Trophoblast cell (in vitro differentiated cells and primary cell): ENCODE measurements around the gene LOXL1.

Source experiments
- DNase-seq, 2 donors: peaks; one replicate each; pipeline ENCODE4 v3.0.0-alpha.2; 2016
- H2AFZ ChIP-seq: 2 replicates; pipeline ENCODE4 v1.6.1; 2013; ENCODE audit warnings: low read length, moderate library complexity, mild to moderate bottlenecking; ENCODE audit not compliant: insufficient read depth, poor library complexity
- H2AK5ac ChIP-seq: 2 replicates; pipeline ENCODE4 v1.6.1; 2013; ENCODE audit warnings: mild to moderate bottlenecking, low read length
- H2BK120ac ChIP-seq: 2 replicates; pipeline ENCODE4 v1.6.1; 2013; ENCODE audit warnings: low read length, mild to moderate bottlenecking, moderate library complexity; ENCODE audit not compliant: insufficient read depth, poor library complexity
- H2BK12ac ChIP-seq: 2 replicates; pipeline ENCODE4 v1.6.1; 2013; ENCODE audit warnings: mild to moderate bottlenecking, low read length, moderate library complexity
- H2BK5ac ChIP-seq: 2 replicates; pipeline ENCODE4 v1.6.1; 2013; ENCODE audit warnings: low read length, low read depth, moderate library complexity, mild to moderate bottlenecking; ENCODE audit not compliant: poor library complexity
- H3K14ac ChIP-seq: 2 replicates; pipeline ENCODE4 v1.6.1; 2013; ENCODE audit warnings: mild to moderate bottlenecking, low read length
- H3K18ac ChIP-seq: 2 replicates; pipeline ENCODE4 v1.6.1; 2013; ENCODE audit warnings: mild to moderate bottlenecking, low read length
- H3K23ac ChIP-seq: 2 replicates; pipeline ENCODE4 v1.6.1; 2013; ENCODE audit warnings: low read length
- H3K27ac ChIP-seq: 2 replicates; pipeline ENCODE4 v1.5.1; 2013; ENCODE audit warnings: low read depth, mild to moderate bottlenecking, inconsistent platforms, low read length, moderate library complexity
- H3K27me3 ChIP-seq: 2 replicates; pipeline ENCODE4 v1.6.1; 2013; ENCODE audit warnings: inconsistent platforms, mild to moderate bottlenecking, low read length, moderate library complexity; ENCODE audit not compliant: insufficient read depth
- H3K36me3 ChIP-seq, 2 experiments: 1 replicate in 1 of 2; 2 replicates in 1 of 2; pipeline ENCODE4 v1.6.1; 2013; ENCODE audit warnings: low read length in 2 of 2, mild to moderate bottlenecking in 2 of 2, moderate library complexity in 1 of 2; ENCODE audit not compliant: insufficient read depth in 2 of 2, control insufficient read depth in 1 of 2
- H3K4ac ChIP-seq: 2 replicates; pipeline ENCODE4 v1.6.1; 2013; ENCODE audit warnings: low read depth, mild to moderate bottlenecking, low read length, moderate library complexity
- H3K4me1 ChIP-seq, 2 experiments: 1 replicate in 1 of 2; 2 replicates in 1 of 2; pipeline ENCODE4 v1.6.1; 2013; ENCODE audit warnings: low read length in 2 of 2, mild to moderate bottlenecking in 2 of 2, moderate library complexity in 1 of 2; ENCODE audit not compliant: insufficient read depth in 2 of 2, control insufficient read depth in 1 of 2
- H3K4me2 ChIP-seq: 2 replicates; pipeline ENCODE4 v1.6.1; 2013; ENCODE audit warnings: inconsistent platforms, mild to moderate bottlenecking, low read length, moderate library complexity
- H3K4me3 ChIP-seq: 2 replicates; pipeline ENCODE4 v1.5.1; 2013; ENCODE audit warnings: mild to moderate bottlenecking, low read depth, low read length, inconsistent platforms
- H3K79me1 ChIP-seq: one replicate; pipeline ENCODE4 v1.6.1; 2013; ENCODE audit warnings: low read length
- H3K79me2 ChIP-seq: 2 replicates; pipeline ENCODE4 v1.6.1; 2013; ENCODE audit warnings: low read length, mild to moderate bottlenecking; ENCODE audit not compliant: control insufficient read depth, insufficient read depth, poor library complexity
- H3K9ac ChIP-seq: 2 replicates; pipeline ENCODE4 v1.6.1; 2013; ENCODE audit warnings: mild to moderate bottlenecking, low read length
- H3K9me3 ChIP-seq: 2 replicates; pipeline ENCODE4 v1.6.1; 2013; ENCODE audit warnings: low read depth, mild to moderate bottlenecking, control low read depth, inconsistent platforms, low read length; ENCODE audit not compliant: insufficient read depth
- H4K12ac ChIP-seq: 2 replicates; pipeline ENCODE4 v1.6.1; 2013; ENCODE audit warnings: low read depth, mild to moderate bottlenecking, low read length, moderate library complexity
- H4K8ac ChIP-seq: 2 replicates; pipeline ENCODE4 v1.6.1; 2013; ENCODE audit warnings: low read depth, mild to moderate bottlenecking, low read length, moderate library complexity
- H4K91ac ChIP-seq: one replicate; pipeline ENCODE4 v1.6.1; 2013; ENCODE audit warnings: low read depth, mild to moderate bottlenecking, low read length, moderate library complexity
- WGBS: extraction: QIAGEN DNeasy Blood & Tissue Kit; methylation state at CpG from one replicate; pipeline ENCODE4 v1.1.7; 2013; ENCODE audit warnings: missing lambda C conversion rate; ENCODE audit not compliant: insufficient read length, insufficient coverage; ENCODE audit errors: extremely low coverage; 5-methylcytosine and 5-hydroxymethylcytosine counted together

LOXL1 gene

DNA sequence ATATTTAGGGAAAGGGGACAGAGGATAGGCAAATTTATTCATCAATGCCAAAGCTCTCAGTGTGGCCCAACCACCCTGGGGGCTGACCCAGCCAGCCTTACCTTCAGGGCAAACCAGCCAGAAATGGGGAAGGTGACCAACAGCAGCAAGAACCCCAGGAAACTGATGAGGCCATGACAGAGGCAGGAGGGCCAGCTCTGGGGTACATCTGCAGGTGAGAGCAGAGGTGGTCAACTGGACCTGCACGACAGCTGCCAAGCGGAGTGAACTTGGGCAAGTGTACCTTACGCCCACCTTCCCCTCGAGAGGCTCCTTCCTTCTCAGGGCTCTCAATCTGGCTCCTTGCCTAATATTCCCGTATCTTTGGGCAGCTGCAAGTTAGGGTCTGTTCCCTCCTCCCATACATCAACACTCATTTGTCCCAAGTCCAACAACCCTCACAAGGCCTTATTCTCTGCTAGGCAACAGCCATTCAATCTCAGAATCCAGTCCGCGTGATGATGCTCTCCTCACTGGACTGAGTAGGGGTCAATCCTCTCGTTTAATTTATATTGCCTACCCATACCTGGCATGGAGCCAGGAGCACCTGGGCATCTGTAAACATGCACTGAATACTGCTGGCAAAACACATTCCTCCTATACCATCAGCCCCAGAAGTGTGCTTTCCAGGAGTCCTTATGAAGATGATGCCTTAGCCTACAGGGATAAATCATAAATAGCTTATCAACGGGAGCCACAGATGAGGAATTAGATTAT lies 64.2 kb downstream of the LOXL1 start:
- H4K91ac ChIP-seq = no peak overlapping the region
- H4K12ac ChIP-seq = no peak overlapping the region
- H3K27me3 ChIP-seq = no peaks in the 10 kb centered on the region
- WGBS = no CpG with 5 or more reads among the region's 9 CpGs
- no peak overlapping the region for H3K14ac ChIP-seq
- DNase-seq = no peak
- H3K4me1 ChIP-seq = peaks cover 10 to 15% of the 10 kb centered on the region in 2 experiments
- peaks cover 2% of the 10 kb centered on the region for H3K9me3 ChIP-seq
- no peak overlapping the region for H3K23ac ChIP-seq
- H3K36me3 ChIP-seq = no peaks in the 10 kb centered on the region
- no peak overlapping the region for H3K4me2 ChIP-seq
- H2BK120ac ChIP-seq = no peak overlapping the region
- no peak overlapping the region for H2BK12ac ChIP-seq
- H3K27ac ChIP-seq = no peak overlapping the region
- peaks cover 7% of the 10 kb centered on the region for H3K79me1 ChIP-seq
- H4K8ac ChIP-seq = no peak overlapping the region
- no peak overlapping the region for H3K9ac ChIP-seq
- H2AFZ ChIP-seq = no peak overlapping the region
- peaks cover 6% of the 10 kb centered on the region for H3K79me2 ChIP-seq
- no peak overlapping the region for H2BK5ac ChIP-seq
- no peak overlapping the region for H3K4ac ChIP-seq
- no peak overlapping the region for H2AK5ac ChIP-seq
- no peak overlapping the region for H3K18ac ChIP-seq
- H3K4me3 ChIP-seq = no peak overlapping the region

DNA sequence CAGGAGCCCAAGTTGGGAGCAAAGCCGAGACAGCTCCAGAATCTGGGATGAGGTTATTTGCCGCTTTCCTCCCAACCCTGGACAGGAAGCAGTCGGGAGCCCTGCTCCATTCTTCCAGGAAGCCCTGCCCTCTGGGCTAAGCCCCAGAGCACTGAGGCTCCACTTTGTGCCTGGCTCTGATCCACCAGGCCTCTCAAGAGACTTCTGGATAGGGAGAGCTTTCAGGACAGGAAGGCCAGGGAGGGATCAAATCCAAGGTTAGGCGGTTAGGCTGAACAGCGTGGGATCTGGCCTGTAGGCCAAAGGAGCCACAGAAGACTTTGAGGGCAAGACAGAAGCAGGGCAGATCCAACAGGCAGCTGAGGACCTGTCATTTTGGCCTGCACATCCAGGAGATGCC lies 65.0 kb downstream of the LOXL1 start:
- peak overlapping the region; percentile 50 for H4K8ac ChIP-seq
- H3K27ac ChIP-seq = no peak overlapping the region

DNA sequence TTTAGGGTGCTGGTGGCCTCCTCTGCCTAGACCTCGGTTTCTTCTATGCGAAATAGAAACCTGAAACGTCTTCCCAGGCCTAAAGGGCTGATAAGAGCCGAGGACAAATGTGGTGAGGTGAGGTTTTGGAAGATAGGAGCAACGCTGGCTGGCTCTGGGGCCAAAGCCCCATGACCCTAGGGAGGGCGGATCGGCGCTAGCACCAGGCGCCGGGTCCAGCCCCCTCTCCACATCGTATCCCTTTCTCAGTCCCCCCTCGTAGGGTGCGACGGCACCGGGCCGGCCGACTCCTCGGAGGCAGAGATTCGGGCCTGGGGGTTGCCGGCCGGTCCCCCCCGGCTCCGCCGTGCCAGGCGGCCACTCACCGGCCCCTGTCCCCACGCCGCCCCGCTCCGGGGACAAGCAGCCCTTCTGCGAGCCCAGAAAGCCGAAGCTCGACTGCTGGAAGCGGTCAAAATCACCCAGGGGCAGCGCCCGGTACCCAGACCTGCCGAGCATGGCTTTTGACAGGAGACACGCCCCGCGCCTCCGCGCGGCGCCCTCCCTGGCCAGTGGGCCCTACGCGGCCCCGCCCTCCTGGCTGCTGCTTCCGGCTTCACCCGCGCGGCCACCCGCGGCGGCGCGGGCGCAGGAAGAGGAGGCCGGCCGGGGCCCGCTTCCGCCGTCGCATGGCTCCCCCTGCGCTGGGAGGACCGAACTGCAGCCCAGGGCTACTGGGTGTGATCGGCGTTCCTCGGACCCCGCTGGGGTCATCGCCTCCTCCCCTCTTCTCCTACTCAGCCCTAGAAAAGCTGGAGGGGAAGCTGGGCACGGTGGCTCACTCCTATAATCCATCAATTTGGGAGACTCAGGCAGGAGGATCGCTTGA lies 65.7 kb downstream of the LOXL1 start, which contains the start of gene STOML1:
STOML1 (minus strand) TSS at position 570 of the 868 bp plus-strand sequence; CDS start at position 498, 72 bp downstream.
- H3K4me1 ChIP-seq = peaks cover 10 to 15% of the 10 kb centered on the region in 2 experiments

More for the DNA sequence above, 65.0 kb downstream of the LOXL1 start:
- H2BK120ac ChIP-seq = no peak overlapping the region
- H2AK5ac ChIP-seq = no peak overlapping the region
- H3K27me3 ChIP-seq = no peaks in the 10 kb centered on the region
- peak overlapping the region; percentile 89 for H3K4me2 ChIP-seq
- no peak overlapping the region for H3K14ac ChIP-seq
- H2BK12ac ChIP-seq = no peak overlapping the region
- peaks cover 2% of the 10 kb centered on the region for H3K9me3 ChIP-seq
- H3K79me2 ChIP-seq = peaks cover 6% of the 10 kb centered on the region
- H3K79me1 ChIP-seq = peaks cover 7% of the 10 kb centered on the region
- no CpG with 5 or more reads among the region's 5 CpGs for WGBS
- H3K18ac ChIP-seq = no peak overlapping the region
- no peak for DNase-seq
- peak overlapping the region; percentile 6 for H3K9ac ChIP-seq
- H3K4me1 ChIP-seq = peaks cover 10 to 15% of the 10 kb centered on the region in 2 experiments
- H3K36me3 ChIP-seq = no peaks in the 10 kb centered on the region
- no peak overlapping the region for H3K23ac ChIP-seq
- no peak overlapping the region for H3K4me3 ChIP-seq
- no peak overlapping the region for H4K91ac ChIP-seq
- no peak overlapping the region for H3K4ac ChIP-seq
- H4K12ac ChIP-seq = no peak overlapping the region
- H2BK5ac ChIP-seq = no peak overlapping the region
- no peak overlapping the region for H2AFZ ChIP-seq

DNA sequence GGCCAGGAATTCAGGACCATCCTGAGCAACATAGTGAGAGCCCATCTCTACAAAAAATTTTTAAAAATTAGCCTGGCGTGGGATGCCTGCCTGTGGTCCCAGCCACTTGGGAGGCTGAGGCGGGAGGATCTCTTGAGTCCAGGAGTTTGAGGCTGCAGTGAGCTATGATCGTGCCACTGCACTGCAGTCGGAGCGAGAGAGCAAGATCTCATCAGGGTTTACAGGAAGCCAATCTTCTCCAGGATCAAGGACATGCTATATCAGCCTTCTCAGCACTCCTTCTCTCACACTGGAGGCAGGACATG lies 66.3 kb downstream of the LOXL1 start:
- no peak overlapping the region for H2AK5ac ChIP-seq
- H3K18ac ChIP-seq = no peak overlapping the region
- H2BK120ac ChIP-seq = no peak overlapping the region
- H4K91ac ChIP-seq = no peak overlapping the region
- H2AFZ ChIP-seq = peak overlapping the region; percentile 12
- H4K12ac ChIP-seq = no peak overlapping the region
- no peak overlapping the region for H3K23ac ChIP-seq
- DNase-seq = no peak
- no CpG with 5 or more reads among the region's 5 CpGs for WGBS
- peak overlapping the region; percentile 31 for H3K4me2 ChIP-seq
- peaks cover 10 to 15% of the 10 kb centered on the region in 2 experiments for H3K4me1 ChIP-seq
- H3K79me1 ChIP-seq = peaks cover 7% of the 10 kb centered on the region
- H4K8ac ChIP-seq = peak overlapping the region; percentile 44
- H3K14ac ChIP-seq = no peak overlapping the region
- H3K4ac ChIP-seq = no peak overlapping the region
- no peak overlapping the region for H2BK12ac ChIP-seq
- no peak overlapping the region for H3K4me3 ChIP-seq
- no peaks in the 10 kb centered on the region for H3K36me3 ChIP-seq
- no peaks in the 10 kb centered on the region for H3K27me3 ChIP-seq
- peaks cover 2% of the 10 kb centered on the region for H3K9me3 ChIP-seq
- H3K27ac ChIP-seq = no peak overlapping the region
- no peak overlapping the region for H2BK5ac ChIP-seq
- H3K79me2 ChIP-seq = peaks cover 6% of the 10 kb centered on the region
- H3K9ac ChIP-seq = no peak overlapping the region

More for the DNA sequence above, 65.7 kb downstream of the LOXL1 start, which contains the start of gene STOML1:
- Histone ChIP-seq H3K79me2 (peaks cover 6% of the 10 kb centered on the region), H3K9me3 (peaks cover 2% of the 10 kb centered on the region), H3K23ac (no peak within 1 kb of the TSS), H3K4ac (peak within 1 kb of the TSS; percentile 12), H3K79me1 (peaks cover 7% of the 10 kb centered on the region), H3K4me2 (peak within 1 kb of the TSS; percentile 89), H2BK5ac (no peak within 1 kb of the TSS), H3K36me3 (no peaks in the 10 kb centered on the region), H4K8ac (peak within 1 kb of the TSS; percentile 50), H3K27me3 (no peaks in the 10 kb centered on the region), H3K4me3 (peak within 1 kb of the TSS; percentile 81), H4K12ac (peak within 1 kb of the TSS; percentile 27), H4K91ac (no peak within 1 kb of the TSS), H2BK12ac (no peak within 1 kb of the TSS), H3K14ac (peak within 1 kb of the TSS; percentile 19), H2AFZ (peak within 1 kb of the TSS; percentile 32), H3K18ac (no peak within 1 kb of the TSS), H2AK5ac (no peak within 1 kb of the TSS), H2BK120ac (no peak within 1 kb of the TSS), H3K9ac (peak within 1 kb of the TSS; percentile 75), H3K27ac (no peak within 1 kb of the TSS)
- no CpG with 5 or more reads among the region's 72 CpGs for WGBS
- DNase-seq = peak; percentile 93 to 99
